ENCODE measurements around the gene WDR41.

WDR41 gene

DNA sequence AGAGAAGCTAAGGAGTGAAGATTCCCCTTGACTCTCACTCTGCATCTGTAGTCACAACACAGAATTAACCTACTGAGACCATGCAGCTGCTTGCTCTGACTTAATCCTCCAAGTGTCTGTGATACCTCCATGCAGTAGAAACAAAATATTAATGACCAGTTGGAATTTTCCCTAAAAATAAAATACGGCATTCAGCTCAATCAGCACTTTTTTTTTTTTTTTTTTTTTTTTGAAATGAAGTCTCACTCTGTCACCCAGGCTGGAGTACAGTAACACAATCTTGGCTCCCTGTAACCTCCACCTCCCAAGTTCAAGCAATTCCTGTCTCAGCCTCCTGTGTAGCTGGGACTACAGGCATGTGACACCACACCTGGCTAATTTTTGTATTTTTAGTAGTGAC lies 48.4 kb downstream of the WDR41 start:
- no peak for DNase-seq

DNA sequence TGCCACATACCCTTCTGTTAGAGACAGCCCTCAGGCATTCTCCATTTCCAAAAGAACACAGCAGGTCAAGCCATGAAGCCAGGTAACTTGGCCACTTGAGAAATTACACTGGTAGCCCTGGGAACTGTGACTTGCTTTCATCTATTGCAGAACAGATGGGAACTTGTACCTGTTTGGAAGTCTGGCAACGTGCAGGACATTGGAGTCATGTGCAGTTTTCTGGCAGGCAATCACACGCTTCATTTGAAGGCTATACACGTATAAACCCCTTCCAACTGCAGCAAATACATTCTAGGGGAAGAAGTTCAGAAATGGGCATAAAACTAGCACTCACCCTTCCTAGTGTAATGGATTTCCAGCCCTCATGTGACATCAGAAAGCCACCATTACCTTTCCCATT lies 54.0 kb downstream of the WDR41 start:
- no peak for DNase-seq

DNA sequence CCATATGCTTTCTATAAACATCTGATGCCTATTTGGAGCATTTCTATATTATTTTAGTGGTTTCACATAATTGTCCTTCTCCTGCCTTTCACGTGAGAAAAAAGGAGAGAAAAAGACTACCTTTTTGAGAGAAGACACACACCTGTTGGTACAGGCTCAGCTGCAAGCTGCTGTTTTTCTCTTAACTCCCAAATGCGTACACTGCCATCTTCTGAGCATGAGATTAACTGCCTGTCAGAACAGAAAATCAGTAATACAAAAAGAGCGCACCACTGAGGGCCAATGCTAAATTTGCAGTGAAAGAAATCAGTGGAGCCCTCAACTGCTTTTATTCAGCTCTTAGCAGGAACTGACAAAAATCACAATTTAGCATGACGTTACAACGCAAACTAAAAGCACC lies 54.9 kb downstream of the WDR41 start:
- DNase-seq, result no peak

DNA sequence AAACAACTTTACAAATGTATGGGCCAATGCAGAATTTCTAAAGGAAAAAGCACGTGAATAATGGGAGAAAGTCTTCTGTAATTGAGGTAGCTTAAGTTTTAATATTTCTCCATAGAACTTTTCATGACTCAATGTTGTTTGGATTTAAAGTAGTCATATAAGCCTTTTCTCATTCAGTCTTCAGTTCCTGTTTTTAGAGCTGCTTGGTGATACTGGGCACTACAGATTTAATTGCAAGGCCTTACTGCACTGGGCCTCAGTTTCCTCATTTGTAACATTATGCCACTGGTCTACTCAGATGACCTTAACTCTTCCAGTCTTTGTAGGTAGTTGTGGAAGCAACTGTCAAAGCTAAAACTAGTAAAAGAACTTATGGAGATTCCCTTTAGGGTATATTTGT lies 60.4 kb downstream of the WDR41 start:
- no peak for DNase-seq

DNA sequence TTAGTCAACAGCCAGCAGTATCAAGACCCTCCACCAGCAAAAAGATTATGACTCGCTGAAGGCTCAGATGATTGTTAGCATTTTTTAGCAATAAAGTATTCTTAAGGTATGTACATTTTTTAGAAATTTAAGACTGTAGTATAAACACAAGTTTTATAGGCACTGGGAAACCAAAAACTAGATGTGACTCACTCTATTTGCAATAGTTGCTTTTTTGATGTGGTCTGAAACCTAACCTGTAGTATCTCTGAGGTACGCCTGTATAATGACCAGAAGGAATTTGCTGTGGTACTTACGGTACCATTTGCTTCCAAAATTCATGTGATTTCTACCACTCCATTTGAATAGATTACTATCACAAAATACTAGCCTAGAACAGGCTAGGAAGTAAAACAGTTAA lies 60.8 kb downstream of the WDR41 start:
- no peak for DNase-seq

DNA sequence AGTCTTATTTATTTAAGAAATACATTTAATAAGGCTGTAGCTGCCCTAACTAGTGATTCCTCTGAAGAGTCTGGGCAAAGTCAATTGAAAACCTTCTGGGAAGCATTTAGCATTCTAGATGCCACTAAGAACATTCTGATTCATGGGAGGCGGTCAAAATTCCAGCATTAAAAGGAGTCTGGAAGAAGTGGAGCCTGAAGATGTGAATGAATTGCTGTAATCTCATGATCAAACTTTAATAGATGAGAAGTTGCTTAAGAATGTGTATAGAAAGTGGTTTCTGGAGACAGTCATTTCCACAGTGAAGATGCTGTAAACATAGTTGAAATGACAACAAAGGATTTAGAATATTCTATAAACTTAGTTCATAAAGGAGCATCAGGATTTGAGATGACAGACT lies 61.4 kb downstream of the WDR41 start:
- no peak for DNase-seq

DNA sequence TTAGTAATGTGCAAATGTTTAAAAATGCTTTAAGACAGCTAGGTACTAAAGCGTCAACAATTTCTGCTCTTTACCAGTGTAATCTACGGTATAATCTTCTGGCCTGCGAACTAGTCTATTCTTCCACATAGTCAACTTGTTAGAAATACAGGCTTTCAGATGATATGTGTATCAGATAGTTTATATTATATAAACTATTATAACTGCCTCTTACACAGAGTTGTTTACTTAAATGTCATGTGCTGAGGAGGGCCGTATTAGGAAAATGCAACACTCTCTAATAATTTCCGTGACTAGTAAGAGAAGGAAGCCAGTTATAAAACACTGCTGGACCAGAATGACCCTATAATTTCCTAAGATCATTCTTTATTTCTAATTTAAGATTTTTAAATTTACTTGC lies 63.6 kb downstream of the WDR41 start:
- no peak for DNase-seq

DNA sequence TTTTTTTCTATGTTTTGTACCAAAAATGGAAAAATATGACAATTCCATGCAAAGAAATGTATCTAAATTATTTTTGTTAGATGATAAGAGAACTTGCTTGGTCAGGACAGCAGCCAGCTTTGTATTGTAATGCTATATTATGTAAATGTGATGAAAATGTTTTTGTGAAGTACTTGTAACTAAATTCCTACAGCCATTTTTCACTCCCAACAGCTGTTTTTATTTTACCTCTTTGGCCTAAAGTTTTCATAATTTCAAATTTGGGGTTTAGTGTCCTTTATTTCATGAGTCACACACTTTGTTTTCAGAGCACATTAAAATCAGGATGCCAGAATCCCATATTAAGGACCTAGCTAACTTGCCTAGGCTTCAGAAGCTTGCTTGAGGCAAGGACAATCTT lies 64.1 kb downstream of the WDR41 start:
- no peak for DNase-seq

DNA sequence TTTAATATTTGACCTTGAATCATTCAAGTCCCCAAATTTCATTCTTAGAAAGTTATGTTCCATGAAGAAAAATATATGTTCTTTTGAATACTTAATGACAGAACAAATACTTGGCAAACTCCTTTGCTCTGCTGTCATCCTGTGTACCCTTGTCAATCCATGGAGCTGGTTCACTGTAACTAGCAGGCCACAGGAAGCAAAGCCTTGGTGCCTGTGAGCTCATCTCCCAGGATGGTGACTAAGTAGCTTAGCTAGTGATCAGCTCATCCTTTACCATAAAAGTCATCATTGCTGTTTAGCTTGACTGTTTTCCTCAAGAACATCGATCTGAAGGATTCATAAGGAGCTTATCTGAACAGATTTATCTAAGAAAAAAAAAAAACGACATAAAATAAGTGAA lies 65.4 kb downstream of the WDR41 start:
- DNase-seq, result no peak

DNA sequence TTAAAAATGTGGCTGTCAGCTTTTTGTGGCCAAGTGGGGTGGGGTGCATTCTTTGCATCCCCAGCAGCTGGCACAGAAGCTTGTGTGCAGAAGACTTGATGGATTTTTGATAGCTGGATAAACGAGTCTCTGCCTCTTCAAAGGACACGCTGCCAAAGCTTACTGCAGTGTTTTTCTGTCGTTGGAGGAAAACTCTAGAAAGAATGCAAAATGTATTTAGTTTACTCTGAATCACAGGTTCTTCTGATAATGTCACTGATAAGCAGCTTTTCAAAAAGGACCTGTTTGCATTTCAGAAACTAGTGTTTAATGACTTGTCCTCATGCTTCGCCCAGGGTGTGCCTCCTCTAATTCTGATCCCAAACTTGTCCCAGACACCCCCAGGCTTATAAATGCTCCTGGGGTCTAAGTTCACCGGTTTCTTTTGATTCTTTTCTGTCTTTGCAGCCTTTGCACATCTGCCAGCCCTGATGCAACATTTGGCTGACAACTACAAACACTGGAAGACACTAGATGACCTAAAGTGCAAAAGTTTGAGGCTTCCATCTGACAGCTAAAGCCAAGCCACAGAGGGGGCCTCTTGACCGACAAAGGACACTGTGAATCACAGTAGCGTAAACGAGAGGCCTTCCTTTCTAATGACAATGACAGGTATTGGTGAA lies 66.0 kb downstream of the WDR41 start:
- no peak for DNase-seq

DNA sequence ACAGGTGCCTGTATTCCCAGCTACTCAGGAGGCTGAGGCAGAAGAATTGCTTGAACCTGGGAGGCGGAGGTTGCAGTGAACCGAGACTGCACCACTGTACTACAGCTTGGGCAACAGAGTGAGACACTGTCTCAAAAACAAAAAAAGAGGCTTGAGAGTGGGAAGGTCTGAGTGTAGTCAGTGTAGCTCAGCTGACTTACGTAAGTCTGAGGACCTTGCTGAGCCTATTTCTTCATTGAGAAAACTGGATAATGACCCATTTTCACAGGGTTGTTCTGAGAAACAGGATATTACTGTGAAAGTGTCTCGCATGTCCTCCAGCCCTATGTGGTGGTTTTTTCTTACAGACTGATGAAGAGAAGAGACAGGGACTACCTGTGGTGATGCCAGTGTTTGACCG lies 66.7 kb downstream of the WDR41 start:
- no peak for DNase-seq

DNA sequence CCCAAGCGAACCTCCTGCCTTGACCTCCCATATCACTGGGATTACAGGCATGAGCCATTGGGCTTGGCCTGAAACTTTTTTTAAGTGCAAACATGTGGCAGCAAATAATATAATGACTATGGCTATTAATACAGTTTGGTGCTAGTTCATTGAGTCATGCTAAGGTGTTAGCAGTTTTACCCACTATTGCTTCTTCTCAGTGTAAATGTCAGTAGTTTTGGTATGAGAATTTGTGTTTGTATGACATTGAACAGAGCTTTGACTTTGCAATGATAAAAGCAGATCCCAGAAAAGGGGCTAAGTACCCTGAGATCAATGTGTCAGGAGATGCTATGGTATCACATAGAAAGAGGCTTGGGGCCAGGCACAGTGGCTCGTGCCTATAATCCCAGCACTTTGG lies 67.2 kb downstream of the WDR41 start:
- DNase-seq, result no peak

DNA sequence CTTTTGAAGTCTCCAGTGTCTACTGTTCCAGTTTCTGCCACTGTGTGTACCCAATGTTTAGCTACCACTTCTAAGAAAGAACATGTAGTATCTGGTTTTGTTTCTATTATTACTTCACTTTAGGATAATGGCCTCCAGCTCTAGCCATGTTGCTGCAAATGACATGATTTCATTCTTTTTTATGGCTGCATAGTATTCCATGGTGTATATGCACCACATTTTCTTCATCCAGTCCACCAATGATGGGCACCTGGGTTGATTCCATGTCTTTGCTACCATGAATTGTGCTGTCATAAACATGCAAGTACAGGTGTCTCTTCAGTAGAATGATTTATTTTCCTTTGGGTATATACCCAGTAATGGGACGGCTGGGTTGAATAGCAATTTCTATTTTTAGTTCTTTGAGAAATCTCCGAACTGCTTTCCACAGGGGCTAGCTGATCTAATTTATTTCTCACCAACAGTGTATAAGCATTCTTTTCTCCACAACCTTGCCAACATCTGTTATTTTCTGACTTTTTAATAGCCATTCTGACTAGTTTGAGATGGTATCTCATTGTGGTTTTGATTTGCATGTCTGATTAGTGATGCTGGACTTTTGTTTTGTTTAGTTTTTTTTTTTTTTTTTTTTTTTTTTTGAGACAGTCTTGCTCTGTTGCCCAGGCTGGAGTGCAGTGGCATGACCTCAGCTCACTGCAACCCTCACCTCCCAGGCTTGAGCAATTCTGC lies 68.9 kb downstream of the WDR41 start:
- DNase-seq, result no peak

DNA sequence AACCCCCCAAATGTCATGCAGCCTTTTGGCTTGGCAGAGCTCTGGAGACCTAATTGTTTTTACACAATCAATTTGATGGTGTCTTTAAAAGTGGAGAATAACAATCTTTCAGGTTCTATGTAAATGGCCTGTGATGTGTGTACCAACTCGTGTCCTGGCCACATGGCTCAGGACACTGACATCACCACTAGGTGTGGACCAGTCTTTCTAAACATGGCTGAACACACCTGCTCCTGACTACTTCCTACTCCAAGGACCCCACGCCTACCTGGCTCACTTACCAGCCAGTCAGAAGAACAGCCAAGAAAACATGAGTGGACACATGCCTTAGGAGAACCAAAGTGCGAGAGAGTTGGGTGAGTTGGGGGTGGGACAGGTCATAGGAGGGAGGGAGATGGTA lies 71.2 kb downstream of the WDR41 start:
- DNase-seq, result no peak

DNA sequence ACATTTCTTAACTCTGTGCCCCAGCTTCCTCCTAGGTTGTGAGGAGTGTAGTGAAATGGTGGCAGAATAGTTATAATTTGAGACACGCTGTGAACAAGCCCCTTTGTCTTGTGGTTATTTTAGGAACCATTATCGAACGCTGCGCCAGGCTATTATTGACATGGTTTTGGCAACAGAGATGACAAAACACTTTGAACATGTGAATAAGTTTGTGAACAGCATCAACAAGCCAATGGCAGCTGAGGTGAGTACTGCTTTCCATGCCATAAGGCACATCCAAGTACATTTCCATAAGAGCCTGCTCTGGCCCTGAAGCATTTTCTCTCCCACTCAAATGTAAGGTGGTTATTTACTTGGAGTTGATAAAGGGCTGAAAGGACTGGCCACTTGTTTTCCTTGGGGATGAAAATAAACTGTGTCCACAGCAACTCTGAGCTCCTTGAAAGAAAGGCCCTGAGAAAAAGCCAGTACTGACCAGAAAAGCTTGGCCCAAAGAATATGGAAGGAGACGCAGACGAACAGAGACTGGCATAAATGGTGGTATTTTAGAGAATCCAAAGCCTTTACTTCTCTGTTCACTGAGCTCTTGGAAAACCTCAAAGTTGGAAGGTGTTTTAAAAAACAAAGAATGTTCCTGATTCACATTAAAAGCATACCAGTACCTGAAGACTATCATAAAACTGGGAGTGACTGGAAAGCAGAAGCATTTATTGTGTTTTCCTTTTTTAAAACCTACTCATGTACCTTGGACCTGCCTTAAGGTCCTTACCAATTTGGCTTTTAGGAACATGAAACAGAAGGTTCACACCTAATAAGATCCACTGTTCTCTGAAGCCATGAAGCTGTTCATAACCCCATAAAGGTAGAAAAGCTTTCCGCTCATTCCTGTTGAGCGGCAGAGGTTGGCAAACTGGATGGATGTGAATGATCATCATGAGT lies 72.2 kb downstream of the WDR41 start:
- no peak for DNase-seq

DNA sequence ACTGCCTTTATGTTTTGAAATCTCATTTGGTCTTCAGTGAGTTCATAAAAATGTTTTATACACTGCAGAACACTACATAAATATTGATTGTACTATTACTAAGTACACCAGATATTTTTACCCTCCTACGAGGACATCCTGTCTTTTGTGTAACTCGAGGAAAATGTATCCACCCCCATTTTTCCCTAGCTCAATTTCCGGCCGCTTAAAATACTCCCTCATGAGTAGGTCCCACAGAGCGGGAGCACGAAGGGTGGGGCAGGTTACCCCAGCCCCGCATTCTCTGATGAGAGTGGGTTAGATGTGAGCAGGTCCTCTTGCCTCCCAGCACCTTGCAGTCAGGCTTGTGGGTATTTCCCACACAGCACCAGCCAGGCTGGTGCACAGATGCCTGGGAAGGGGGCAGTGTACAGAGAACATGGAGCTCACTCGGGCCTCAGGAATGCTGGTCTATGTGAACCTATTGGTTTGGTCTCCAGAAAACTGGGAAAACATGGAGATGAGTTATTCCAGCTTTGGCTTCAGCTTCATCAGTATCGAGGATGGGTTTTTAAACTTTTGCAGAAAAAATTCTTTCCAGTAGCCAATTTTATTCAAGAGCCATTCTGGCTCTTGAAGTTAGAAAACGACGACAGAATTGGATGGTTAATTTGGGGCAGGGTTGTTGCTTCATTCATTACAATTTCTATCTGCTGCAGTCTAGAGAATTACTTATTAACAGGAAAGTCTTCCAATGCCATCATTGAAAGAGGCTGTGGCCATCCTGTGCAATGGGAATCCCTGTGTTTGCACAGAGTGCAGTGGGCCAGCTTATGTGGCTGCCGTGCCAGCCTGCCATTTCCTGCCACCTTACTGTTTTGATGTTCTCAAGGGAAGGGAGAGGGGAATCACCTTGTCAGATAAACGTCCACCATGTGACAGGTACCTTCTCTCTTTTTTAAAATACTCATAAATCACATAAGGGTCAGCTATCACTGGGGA lies 73.2 kb downstream of the WDR41 start:
- no peak for DNase-seq

DNA sequence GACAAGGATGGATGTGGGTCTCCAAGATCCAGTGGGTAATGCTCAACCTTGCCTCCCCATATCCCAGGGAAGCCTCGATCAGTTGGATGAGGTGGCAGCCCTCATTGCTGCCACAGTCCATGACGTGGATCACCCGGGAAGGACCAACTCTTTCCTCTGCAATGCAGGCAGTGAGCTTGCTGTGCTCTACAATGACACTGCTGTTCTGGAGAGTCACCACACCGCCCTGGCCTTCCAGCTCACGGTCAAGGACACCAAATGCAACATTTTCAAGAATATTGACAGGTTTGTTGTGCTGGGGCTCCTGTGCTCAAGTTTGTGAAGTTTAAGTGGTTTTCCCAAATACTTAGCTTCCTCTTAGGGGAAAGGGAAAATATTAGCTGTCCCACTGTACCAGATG lies 74.0 kb downstream of the WDR41 start:
- no peak for DNase-seq

DNA sequence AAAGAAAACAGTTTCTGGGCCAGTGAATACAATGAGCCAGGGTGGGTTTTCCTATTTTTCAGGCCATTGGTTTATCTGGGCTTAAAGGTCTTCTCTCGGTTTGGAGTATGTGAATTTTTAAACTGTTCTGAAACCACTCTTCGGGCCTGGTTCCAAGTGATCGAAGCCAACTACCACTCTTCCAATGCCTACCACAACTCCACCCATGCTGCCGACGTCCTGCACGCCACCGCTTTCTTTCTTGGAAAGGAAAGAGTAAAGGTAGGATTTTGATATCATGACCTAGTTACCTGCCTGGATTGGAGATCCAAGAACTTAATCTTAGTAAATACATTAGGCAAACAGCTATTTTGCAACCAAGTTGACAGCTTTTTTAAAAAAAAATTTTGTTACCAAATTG lies 79.1 kb downstream of the WDR41 start:
- no peak for DNase-seq

DNA sequence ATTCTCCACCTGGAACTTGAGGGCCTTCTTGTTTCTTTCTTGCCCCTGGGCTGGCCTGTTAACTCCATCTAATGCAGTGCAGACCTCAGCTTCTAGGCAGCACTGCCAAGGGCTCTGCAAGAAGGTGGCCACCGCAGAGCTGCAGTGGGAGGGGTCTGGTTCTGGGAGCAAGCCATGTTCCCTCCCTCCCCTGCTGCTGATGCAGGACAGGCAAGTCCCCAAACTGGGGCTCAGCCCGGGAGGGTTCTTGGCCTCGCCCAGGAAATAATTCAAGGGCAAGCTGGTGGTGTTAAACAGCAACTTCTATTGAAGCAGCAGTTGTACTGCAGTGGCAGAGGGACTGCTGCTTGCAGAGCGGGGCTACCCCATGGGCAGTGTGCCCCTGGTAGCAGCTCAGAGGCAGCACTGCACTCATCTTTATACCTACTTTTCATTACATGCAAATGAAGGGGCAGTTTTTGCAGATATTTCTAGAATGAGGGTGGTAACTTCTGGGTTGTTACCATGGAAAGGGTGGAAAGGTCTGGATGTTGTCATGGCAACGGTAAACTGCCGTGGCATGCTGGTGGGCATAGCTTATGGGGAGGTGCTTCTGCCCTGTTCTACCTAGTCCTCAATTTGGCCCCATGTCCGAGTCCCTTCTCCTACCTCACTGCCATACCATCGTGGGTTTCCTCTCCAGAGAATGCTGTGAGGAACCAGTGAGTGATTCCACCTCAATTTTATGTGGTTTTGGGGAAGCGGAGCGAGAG lies 82.1 kb downstream of the WDR41 start:
- DNase-seq, result no peak

DNA sequence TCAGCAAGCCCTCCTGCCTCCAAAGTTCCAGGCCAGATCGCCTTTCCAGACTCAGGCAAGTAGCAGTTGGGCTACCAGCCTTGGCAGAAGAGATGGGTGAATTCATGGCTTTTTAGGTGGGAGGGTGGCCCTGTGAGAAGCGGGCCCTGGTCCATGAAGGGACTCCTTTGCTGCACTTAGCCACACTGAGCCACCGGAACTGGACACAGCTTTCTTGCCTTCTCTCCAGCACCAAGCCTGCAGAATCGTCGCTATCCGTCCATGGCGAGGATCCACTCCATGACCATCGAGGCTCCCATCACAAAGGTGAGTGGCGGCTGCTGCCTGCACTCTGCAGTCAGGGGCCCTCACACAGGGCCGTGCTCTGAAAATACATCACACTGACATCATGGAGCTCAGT lies 85.0 kb downstream of the WDR41 start:
- no peak for DNase-seq

DNA sequence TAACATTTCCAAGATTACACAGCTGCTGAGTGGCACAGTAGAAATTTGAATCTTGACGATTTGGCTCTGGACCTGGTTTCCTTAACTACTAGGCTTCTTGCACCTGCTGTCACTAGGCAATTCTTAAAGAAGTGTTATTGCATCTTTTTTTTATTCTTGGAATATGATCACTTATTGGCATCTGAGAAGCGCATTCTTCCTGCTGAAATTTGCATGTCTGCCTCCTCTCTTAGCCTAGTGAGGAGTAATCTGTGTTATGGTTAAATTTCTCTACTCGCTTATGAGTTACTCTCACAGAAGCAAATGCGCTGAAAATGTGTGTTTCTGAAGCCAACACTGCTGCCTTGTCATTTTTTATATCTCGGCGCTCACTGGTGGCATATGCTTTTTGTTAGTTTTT lies 89.3 kb downstream of the WDR41 start:
- DNase-seq, result no peak

DNA sequence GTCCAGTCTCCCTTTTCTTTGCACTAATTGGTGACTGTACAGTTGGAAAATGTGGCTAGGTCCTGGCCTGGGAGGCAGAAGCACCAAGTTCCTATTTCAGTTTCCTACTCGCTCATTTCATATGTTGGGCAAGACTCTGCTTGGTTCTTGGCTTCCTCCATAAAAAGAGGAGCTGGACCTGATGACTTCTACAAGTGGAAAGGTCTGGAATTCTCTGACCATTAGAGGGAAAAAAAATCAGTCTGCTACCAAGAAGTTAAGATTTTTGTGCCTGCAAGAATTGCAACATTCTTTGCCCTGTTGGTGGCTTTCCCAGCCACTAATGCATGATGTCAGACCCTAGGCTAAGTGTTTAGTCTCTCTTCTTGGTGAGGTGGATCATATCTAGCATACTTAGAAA lies 91.5 kb downstream of the WDR41 start:
- DNase-seq, result no peak
